Esophagus squamous epithelium (tissue), 5 donors: ENCODE data around the gene P4HTM. TPM values are rescaled to one million over a fixed set of nuclear protein-coding genes. Genes with fewer than 3 reads are reported as not detected.

Experiments used
- DNase-seq: peaks from one replicate; lab custom pipeline; 2025; lab: John Stamatoyannopoulos, UW
- H3K27ac ChIP-seq, 4 donors: fragments of 200-600 bp; sonication (generic); one replicate each; pipeline ENCODE4 v1.5.1; 2016 to 2019; ENCODE audit warnings: mild to moderate bottlenecking in 1 of 4
- H3K27me3 ChIP-seq, 4 donors: fragments of 200-600 bp; sonication (generic); 1 replicate in 3 of 4; 2 replicates in 1 of 4; pipeline versions ENCODE4 v1.5.1 to v1.6.0; 2017 to 2021; ENCODE audit warnings: antibody characterized with exemption in 1 of 4
- H3K36me3 ChIP-seq, 3 donors: fragments of 200-600 bp; sonication (generic); one replicate each; pipeline ENCODE4 v1.5.1; 2016 to 2019
- H3K4me1 ChIP-seq, 3 donors: fragments of 200-600 bp; sonication (generic); one replicate each; pipeline ENCODE4 v1.5.1; 2017 to 2019
- H3K4me3 ChIP-seq, 4 donors: fragments of 200-600 bp; sonication (generic); 1 replicate in 3 of 4; 2 replicates in 1 of 4; pipeline ENCODE4 v1.5.1; 2016 to 2019; ENCODE audit warnings: mild to moderate bottlenecking in 2 of 4, moderate library complexity in 1 of 4
- H3K9me3 ChIP-seq, 3 donors: fragments of 200-600 bp; sonication (generic); one replicate each; pipeline ENCODE4 v1.5.1; 2016 to 2019
- POLR2A ChIP-seq, 4 donors: fragments of 450-650 bp; IDR thresholded peaks; one replicate each; pipeline ENCODE4 v1.6.1; 2017; ENCODE audit warnings: antibody characterized with exemption in 4 of 4, mild to moderate bottlenecking in 4 of 4, moderate library complexity in 3 of 4
- WGBS, 2 donors: methylation state at CpG; one replicate each; pipeline ENCODE4 v1.1.5; 2018; 5-methylcytosine and 5-hydroxymethylcytosine counted together
- intact Hi-C: fragments of 100-400 bp; cut with DNase I; formaldehyde crosslinking; loops from one replicate; pipeline ENCODE4 v1.15.0; 2022
- total RNA-seq, 4 donors: library from RNA; depleted of rRNA; stranded (reverse); fragments of >200 nt; gene quantifications; one replicate each; pipeline ENCODE4 v1.1.0, GENCODE V29; 2016
- TF ChIP-seq, protein P1 (sequence below), 6 experiments: fragments of 450-650 bp in 4 of 6; fragments of 200-600 bp in 2 of 6; sonication (generic) in 2 of 6; IDR thresholded peaks; one replicate each; pipeline ENCODE4 v1.5.1; 2016 to 2019; ENCODE audit warnings: antibody characterized with exemption in 6 of 6, mild to moderate bottlenecking in 4 of 6, moderate library complexity in 4 of 6
- donor health status: DM: yes; HTN: yes; CAD: no.

The P4HTM gene
- total RNA-seq, 4 donors from 2014 or later, result 5.7 to 28.1 (median 16.7) TPM

DNA sequence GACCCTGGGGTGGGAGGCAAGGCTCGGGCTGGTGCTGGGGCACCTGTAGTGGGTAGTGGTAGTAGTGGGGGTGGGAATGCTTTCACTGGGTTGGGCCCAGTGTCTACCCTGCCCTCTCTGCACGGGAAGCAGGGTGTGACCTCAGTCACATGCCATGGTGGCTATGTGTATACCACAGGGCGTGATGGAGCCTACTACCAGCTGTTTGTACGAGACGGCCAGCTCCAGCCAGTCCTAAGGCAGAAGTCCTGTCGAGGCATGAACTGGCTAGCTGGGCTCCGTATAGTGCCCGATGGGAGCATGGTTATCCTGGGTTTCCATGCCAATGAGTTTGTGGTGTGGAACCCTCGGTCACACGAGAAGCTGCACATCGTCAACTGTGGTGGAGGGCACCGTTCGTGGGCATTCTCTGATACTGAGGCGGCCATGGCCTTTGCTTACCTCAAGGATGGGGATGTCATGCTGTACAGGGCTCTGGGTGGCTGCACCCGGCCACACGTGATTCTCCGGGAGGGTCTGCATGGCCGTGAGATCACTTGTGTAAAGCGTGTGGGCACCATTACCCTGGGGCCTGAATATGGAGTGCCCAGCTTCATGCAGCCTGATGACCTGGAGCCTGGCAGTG, 23.2 kb downstream of the P4HTM start:
- no peak for DNase-seq
- H3K4me3 ChIP-seq, result no peak overlapping the region
- TF ChIP-seq, protein P1, sequence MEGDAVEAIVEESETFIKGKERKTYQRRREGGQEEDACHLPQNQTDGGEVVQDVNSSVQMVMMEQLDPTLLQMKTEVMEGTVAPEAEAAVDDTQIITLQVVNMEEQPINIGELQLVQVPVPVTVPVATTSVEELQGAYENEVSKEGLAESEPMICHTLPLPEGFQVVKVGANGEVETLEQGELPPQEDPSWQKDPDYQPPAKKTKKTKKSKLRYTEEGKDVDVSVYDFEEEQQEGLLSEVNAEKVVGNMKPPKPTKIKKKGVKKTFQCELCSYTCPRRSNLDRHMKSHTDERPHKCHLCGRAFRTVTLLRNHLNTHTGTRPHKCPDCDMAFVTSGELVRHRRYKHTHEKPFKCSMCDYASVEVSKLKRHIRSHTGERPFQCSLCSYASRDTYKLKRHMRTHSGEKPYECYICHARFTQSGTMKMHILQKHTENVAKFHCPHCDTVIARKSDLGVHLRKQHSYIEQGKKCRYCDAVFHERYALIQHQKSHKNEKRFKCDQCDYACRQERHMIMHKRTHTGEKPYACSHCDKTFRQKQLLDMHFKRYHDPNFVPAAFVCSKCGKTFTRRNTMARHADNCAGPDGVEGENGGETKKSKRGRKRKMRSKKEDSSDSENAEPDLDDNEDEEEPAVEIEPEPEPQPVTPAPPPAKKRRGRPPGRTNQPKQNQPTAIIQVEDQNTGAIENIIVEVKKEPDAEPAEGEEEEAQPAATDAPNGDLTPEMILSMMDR (IDR thresholded peaks at IDR 0.05), result no peak
- no peak overlapping the region for H3K27ac ChIP-seq
- H3K4me1 ChIP-seq, result peaks cover 10 to 60% (median 20%) of the 10 kb centered on the region in 3 donors
- intact Hi-C loops, result no loop called here
- H3K36me3 ChIP-seq, result peaks cover 11 to 64% (median 23%) of the 10 kb centered on the region in 3 donors
- 77 to 83% methylated on average over 6 to 9 of the region's 19 CpGs for WGBS, 2 donors
- H3K27me3 ChIP-seq, result no peaks in the 10 kb centered on the region
- H3K9me3 ChIP-seq, result no peaks in the 10 kb centered on the region

DNA sequence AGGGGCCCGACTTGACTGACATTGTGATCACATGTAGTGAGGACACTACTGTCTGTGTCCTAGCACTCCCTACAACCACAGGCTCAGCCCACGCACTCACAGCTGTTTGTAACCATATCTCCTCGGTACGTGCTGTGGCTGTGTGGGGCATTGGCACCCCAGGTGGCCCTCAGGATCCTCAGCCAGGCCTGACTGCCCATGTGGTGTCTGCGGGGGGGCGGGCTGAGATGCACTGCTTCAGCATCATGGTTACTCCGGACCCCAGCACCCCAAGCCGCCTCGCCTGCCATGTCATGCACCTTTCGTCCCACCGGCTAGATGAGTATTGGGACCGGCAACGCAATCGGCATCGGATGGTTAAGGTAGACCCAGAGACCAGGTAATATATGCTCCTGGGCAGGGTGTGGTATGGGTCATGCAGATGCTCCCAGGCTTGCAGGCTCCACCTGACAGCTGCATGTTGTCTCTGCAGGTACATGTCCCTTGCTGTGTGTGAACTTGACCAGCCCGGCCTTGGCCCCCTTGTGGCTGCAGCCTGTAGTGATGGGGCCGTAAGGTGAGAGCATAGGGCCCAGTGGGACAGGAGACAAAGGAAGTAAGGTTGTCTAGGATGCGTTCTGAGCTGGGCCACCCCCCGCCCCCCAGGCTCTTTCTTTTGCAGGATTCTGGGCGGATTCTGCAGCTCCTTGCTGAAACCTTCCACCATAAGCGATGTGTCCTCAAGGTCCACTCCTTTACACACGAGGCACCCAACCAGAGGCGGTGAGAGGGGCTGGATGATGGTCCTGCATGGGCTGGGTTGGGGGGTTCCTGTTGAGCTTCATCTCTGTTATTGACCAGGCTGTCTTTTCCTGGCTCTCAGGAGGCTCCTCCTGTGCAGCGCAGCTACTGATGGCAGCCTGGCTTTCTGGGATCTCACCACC, 24.0 kb downstream of the P4HTM start:
- Histone ChIP-seq H3K9me3 (no peaks in the 10 kb centered on the region), H3K27me3 (no peaks in the 10 kb centered on the region), H3K36me3 (peaks cover 11 to 60% (median 23%) of the 10 kb centered on the region in 3 donors), H3K27ac (no peak overlapping the region), H3K4me1 (peaks cover 14 to 58% (median 19%) of the 10 kb centered on the region in 3 donors), H3K4me3 (no peak overlapping the region)
- 64 to 71% methylated on average over 10 to 15 of the region's 24 CpGs for WGBS, 2 donors
- intact Hi-C loops, result no loop called here
- DNase-seq, result no peak
- TF ChIP-seq, protein P1 (IDR thresholded peaks at IDR 0.05), result peak in 5 of 6 experiments; percentile 31 to 72 (median 47)
- TF ChIP-seq POLR2A (IDR thresholded peaks at IDR 0.05), result no peak

DNA sequence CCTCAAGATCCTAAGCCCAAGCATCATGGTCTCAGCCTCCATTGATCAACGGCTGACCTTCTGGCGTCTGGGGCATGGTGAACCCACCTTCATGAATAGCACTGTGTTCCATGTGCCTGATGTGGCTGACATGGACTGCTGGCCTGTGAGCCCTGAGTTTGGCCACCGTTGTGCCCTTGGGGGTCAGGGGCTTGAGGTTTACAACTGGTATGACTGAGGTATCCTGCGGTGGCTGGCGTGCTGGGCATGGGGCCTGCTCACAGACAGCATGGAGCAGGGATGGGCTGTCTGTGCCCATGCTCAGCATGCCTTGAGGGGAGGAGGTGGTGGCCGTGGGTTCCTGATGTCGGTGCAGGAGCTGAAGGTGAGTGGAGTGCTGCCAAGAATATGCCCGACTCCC, 25.0 kb downstream of the P4HTM start:
- 55 to 71% methylated on average over 2 to 7 of the region's 8 CpGs for WGBS, 2 donors
- H3K27me3 ChIP-seq, result no peaks in the 10 kb centered on the region
- no peak for DNase-seq
- H3K4me1 ChIP-seq, result peaks cover 23 to 61% (median 30%) of the 10 kb centered on the region in 3 donors
- peaks cover 11 to 59% (median 23%) of the 10 kb centered on the region in 3 donors for H3K36me3 ChIP-seq
- no peak overlapping the region for H3K27ac ChIP-seq
- no peak for TF ChIP-seq POLR2A (IDR thresholded peaks at IDR 0.05)
- TF ChIP-seq, protein P1 (IDR thresholded peaks at IDR 0.05), result no peak
- H3K9me3 ChIP-seq, result no peaks in the 10 kb centered on the region
- no peak overlapping the region for H3K4me3 ChIP-seq
- intact Hi-C loops, result no loop called here

DNA sequence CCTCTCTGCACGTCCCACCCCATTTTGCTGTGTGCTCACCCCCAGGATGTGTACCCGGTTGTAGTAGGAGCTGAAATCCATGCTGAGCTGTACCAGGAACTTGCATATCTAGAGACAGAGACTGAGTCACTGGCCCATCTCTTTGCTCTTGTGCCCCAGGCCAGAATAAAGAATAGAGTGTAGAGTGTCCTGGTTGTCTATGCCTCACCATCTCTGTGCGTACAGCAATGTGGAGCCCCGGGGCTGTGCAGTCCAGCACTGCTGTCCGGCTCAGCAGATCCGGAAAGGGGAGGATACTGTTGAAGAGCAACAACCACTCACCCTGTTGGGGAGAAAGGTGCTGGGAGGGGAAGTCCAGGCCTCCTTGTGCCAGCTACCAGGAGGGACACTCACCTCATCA, 25.7 kb downstream of the P4HTM start:
- H3K36me3 ChIP-seq, result peaks cover 11 to 59% (median 23%) of the 10 kb centered on the region in 3 donors
- no peak for TF ChIP-seq POLR2A (IDR thresholded peaks at IDR 0.05)
- TF ChIP-seq, protein P1 (IDR thresholded peaks at IDR 0.05), result no peak
- no peaks in the 10 kb centered on the region for H3K27me3 ChIP-seq
- 73 to 80% methylated on average over 1 to 6 of the region's 6 CpGs for WGBS, 2 donors
- DNase-seq, result no peak
- peaks cover 26 to 68% (median 36%) of the 10 kb centered on the region in 3 donors for H3K4me1 ChIP-seq
- no peak overlapping the region for H3K27ac ChIP-seq
- intact Hi-C loops, result no loop called here
- H3K4me3 ChIP-seq, result no peak overlapping the region
- no peaks in the 10 kb centered on the region for H3K9me3 ChIP-seq
